ENCODE measurements around the gene DOCK1.

DOCK1 gene

DNA sequence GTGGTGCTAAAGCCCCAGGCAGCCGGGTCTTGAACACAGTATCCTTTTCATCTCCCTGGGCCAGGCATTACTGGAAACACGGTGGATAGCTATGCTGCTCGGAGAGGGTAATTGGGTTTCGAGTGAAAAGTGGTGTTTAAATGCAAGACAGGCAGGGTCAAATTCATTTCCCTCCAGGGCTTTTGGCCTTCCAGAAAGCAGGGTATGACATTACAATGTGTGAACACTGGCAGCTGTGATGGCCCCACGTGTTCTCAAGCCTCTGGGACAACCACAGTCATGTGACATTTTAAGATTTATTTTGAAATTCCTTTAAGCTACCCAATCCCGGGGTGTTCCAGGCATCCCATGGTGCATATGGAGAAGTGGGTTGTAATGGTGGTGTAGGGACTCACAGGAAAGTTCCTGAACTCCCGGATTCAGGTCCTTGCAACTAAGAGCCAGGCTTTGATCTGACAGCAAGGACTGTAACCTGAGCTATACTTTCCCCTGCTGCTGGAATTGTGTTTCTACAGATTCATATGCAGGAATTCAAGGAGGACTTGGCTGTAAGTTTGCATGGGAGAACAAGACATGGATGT is 244.4 kb downstream of the DOCK1 start:
- Histone ChIP-seq H3K4me3 (ENCODE audit: insufficient read depth, low read depth, low read length, poor library complexity, severe bottlenecking) (no peak overlapping the region), H3K4me1 (ENCODE audit: control insufficient read depth, insufficient read depth, low read length, poor library complexity, severe bottlenecking) (no peaks in the 10 kb centered on the region), H3K36me3 (ENCODE audit: control insufficient read depth, insufficient read depth, low read length) (no peaks in the 10 kb centered on the region), H3K27me3 (replicated peaks; ENCODE audit: control insufficient read depth, insufficient read depth, low read length, poor library complexity, severe bottlenecking) (no peaks in the 10 kb centered on the region), H3K9me3 (ENCODE audit: control insufficient read depth, low read length) (no peaks in the 10 kb centered on the region), H3K27ac (ENCODE audit: insufficient read depth, low read length, poor library complexity, severe bottlenecking) (no peak overlapping the region)
- no peak for DNase-seq

DNA sequence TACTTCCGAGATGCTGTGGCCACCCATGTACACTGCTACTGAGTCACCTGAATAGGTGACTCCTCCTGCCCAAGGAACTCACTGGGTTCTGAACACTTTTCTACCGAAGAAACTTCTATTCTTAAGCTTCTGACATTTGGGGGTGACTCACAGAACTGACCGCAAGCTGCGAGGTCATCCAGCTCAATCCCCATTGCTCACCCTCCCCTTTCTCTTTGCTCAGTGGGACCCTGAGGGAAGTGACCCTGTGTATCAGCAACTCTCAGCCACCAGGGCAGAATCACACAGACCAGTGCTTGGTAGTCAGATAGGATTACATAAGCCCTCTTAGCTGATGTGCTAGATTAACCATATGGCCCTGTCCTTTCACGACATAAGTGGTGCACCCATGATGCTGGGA is 244.9 kb downstream of the DOCK1 start:
- DNase-seq = no peak
- Histone ChIP-seq H3K36me3 (ENCODE audit: control insufficient read depth, insufficient read depth, low read length) (no peaks in the 10 kb centered on the region), H3K27me3 (replicated peaks; ENCODE audit: control insufficient read depth, insufficient read depth, low read length, poor library complexity, severe bottlenecking) (no peaks in the 10 kb centered on the region), H3K4me1 (ENCODE audit: control insufficient read depth, insufficient read depth, low read length, poor library complexity, severe bottlenecking) (no peaks in the 10 kb centered on the region), H3K4me3 (ENCODE audit: insufficient read depth, low read depth, low read length, poor library complexity, severe bottlenecking) (no peak overlapping the region), H3K27ac (ENCODE audit: insufficient read depth, low read length, poor library complexity, severe bottlenecking) (no peak overlapping the region), H3K9me3 (ENCODE audit: control insufficient read depth, low read length) (no peaks in the 10 kb centered on the region)

DNA sequence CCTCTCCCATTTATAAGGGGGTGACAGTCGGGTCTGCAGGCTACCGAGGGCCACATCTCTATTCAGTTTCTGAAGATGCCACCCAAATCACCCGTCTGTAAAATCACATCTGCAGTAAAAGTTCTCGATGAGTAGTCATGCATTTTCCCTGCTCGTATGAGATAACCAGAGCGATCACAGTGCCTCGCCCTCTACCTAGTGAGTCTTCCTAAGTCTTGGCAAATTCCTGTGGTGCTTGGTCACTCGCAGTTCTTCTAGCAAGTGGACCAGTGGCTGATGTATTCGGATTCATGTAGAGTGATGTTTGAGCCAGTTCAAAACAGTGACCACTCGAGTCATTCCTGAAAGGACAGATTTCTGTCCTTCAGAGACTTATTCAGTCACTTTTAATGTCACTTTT is 246.3 kb downstream of the DOCK1 start:
- Histone ChIP-seq H3K9me3 (ENCODE audit: control insufficient read depth, low read length) (no peaks in the 10 kb centered on the region), H3K36me3 (ENCODE audit: control insufficient read depth, insufficient read depth, low read length) (no peaks in the 10 kb centered on the region), H3K27me3 (replicated peaks; ENCODE audit: control insufficient read depth, insufficient read depth, low read length, poor library complexity, severe bottlenecking) (no peaks in the 10 kb centered on the region), H3K27ac (ENCODE audit: insufficient read depth, low read length, poor library complexity, severe bottlenecking) (no peak overlapping the region), H3K4me1 (ENCODE audit: control insufficient read depth, insufficient read depth, low read length, poor library complexity, severe bottlenecking) (no peaks in the 10 kb centered on the region), H3K4me3 (ENCODE audit: insufficient read depth, low read depth, low read length, poor library complexity, severe bottlenecking) (no peak overlapping the region)
- no peak for DNase-seq

DNA sequence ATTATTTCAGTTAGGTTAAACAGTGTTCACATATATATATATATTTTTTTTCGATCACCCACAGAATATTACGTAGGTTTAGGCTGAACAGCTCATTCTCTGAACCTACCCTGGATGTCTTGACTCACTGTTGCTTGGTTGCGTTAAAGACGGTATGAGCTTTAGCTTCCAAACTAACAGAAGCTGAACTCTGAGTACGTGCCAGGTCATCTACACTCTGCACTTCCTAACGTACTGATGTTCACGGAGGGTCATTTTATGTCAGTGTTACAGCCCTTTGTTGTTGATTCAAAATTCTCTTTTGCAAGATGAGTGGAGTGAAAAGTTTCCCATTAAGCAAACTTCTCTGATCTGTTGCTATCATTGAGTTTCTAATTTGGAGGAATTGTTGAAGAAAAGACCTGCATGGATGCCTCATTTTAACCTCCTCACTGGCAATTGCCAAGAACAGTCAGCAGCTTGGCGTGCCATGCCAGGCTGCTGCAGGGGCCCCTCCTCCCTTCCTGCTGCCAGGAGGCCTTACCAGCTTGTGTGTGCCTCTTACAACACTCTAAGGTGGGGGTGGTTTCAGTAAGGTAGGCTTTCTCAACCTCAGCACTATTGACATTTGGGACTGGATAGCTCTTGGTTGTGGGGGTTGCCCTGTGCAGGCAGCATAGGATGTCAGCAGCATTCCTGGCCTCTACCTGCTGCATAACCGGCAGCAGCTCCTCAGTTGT is 246.9 kb downstream of the DOCK1 start:
- DNase-seq = no peak
- Histone ChIP-seq H3K27ac (ENCODE audit: insufficient read depth, low read length, poor library complexity, severe bottlenecking) (no peak overlapping the region), H3K4me1 (ENCODE audit: control insufficient read depth, insufficient read depth, low read length, poor library complexity, severe bottlenecking) (no peaks in the 10 kb centered on the region), H3K4me3 (ENCODE audit: insufficient read depth, low read depth, low read length, poor library complexity, severe bottlenecking) (no peak overlapping the region), H3K27me3 (replicated peaks; ENCODE audit: control insufficient read depth, insufficient read depth, low read length, poor library complexity, severe bottlenecking) (no peaks in the 10 kb centered on the region), H3K36me3 (ENCODE audit: control insufficient read depth, insufficient read depth, low read length) (no peaks in the 10 kb centered on the region), H3K9me3 (ENCODE audit: control insufficient read depth, low read length) (no peaks in the 10 kb centered on the region)

DNA sequence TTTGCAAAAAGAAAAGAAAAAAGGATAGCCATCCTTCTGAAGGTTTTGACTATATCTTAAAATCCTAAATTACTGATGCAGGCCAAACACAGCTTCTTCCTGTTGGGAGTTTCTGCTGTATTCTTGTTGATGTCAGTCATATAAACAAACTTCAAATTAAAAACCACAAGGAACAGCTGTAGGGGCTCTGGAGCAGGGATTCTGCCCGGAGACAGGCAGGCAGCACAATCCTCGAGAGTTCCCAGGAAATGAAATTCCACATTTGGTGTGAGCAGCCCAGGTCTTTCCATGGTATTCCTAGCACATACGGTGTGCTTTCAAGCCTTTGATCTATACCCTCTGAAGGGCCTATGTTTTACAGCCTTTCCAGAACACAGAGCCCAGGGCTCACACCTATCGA is 248.0 kb downstream of the DOCK1 start:
- no peaks in the 10 kb centered on the region for H3K27me3 ChIP-seq (replicated peaks; ENCODE audit: control insufficient read depth, insufficient read depth, low read length, poor library complexity, severe bottlenecking)
- no peaks in the 10 kb centered on the region for H3K9me3 ChIP-seq (ENCODE audit: control insufficient read depth, low read length)
- no peaks in the 10 kb centered on the region for H3K36me3 ChIP-seq (ENCODE audit: control insufficient read depth, insufficient read depth, low read length)
- H3K4me3 ChIP-seq (ENCODE audit: insufficient read depth, low read depth, low read length, poor library complexity, severe bottlenecking) = no peak overlapping the region
- H3K27ac ChIP-seq (ENCODE audit: insufficient read depth, low read length, poor library complexity, severe bottlenecking) = no peak overlapping the region
- no peak for DNase-seq
- no peaks in the 10 kb centered on the region for H3K4me1 ChIP-seq (ENCODE audit: control insufficient read depth, insufficient read depth, low read length, poor library complexity, severe bottlenecking)

DNA sequence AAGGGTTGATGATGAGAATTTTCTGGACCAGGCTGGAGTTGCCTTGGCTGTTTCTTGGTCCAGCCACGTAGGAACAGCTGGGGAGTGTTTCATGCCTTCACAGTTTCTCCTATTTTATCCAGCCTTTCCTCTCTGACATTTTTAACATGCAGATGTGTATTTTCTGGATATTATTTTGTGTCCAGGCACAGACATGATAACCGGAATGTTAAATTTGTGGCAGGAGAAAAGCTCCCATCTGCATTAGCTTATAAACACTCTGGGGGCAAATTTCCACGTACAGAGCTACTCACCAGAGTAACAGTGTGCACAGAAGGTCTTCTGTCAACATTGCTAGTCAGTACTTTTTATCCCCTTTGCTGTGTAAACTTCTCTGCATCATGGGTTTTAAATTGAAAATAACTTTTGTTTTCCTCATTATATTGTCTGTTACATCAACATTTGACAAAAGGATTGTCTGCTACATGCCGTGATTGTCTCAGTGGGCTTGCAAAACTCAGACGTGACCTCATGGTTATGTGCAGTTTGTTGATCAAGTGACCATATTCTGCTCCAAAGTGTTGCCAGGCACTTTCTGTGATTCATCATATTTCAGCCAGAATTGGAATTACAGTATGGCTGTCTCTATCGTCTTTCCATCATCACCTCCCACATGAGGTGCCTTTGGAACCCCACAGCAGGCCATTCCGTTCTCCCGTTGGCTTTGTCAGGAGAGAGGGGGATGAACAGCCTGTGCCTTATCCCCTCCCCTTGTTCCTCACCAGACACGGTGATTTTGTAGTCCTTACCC is 249.8 kb downstream of the DOCK1 start:
- Histone ChIP-seq H3K27me3 (replicated peaks; ENCODE audit: control insufficient read depth, insufficient read depth, low read length, poor library complexity, severe bottlenecking) (no peaks in the 10 kb centered on the region), H3K36me3 (ENCODE audit: control insufficient read depth, insufficient read depth, low read length) (no peaks in the 10 kb centered on the region), H3K27ac (ENCODE audit: insufficient read depth, low read length, poor library complexity, severe bottlenecking) (no peak overlapping the region), H3K9me3 (ENCODE audit: control insufficient read depth, low read length) (no peaks in the 10 kb centered on the region), H3K4me1 (ENCODE audit: control insufficient read depth, insufficient read depth, low read length, poor library complexity, severe bottlenecking) (no peaks in the 10 kb centered on the region), H3K4me3 (ENCODE audit: insufficient read depth, low read depth, low read length, poor library complexity, severe bottlenecking) (no peak overlapping the region)
- DNase-seq = no peak

DNA sequence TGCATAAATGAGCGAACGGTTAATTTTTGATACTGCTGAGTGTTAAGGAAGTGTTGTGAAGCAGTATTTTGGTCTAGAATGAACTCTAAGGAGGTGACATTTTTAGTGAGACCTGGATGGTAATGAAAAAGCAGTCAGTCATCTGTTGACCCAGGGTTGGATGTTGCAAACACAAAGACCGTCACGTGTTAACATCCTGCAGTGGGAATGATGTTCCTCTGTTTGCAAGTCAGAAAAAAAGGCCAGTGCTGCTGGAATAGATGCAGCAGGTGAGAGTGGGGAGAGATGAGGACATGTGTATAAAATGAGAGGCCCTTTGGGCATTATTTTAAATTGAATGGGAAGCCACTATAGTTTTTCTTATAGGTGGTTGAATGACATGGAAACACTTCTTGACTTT is 251.9 kb downstream of the DOCK1 start:
- H3K4me1 ChIP-seq (ENCODE audit: control insufficient read depth, insufficient read depth, low read length, poor library complexity, severe bottlenecking) = no peaks in the 10 kb centered on the region
- H3K36me3 ChIP-seq (ENCODE audit: control insufficient read depth, insufficient read depth, low read length) = no peaks in the 10 kb centered on the region
- no peaks in the 10 kb centered on the region for H3K27me3 ChIP-seq (replicated peaks; ENCODE audit: control insufficient read depth, insufficient read depth, low read length, poor library complexity, severe bottlenecking)
- no peak overlapping the region for H3K4me3 ChIP-seq (ENCODE audit: insufficient read depth, low read depth, low read length, poor library complexity, severe bottlenecking)
- H3K9me3 ChIP-seq (ENCODE audit: control insufficient read depth, low read length) = no peaks in the 10 kb centered on the region
- DNase-seq = no peak
- H3K27ac ChIP-seq (ENCODE audit: insufficient read depth, low read length, poor library complexity, severe bottlenecking) = no peak overlapping the region

DNA sequence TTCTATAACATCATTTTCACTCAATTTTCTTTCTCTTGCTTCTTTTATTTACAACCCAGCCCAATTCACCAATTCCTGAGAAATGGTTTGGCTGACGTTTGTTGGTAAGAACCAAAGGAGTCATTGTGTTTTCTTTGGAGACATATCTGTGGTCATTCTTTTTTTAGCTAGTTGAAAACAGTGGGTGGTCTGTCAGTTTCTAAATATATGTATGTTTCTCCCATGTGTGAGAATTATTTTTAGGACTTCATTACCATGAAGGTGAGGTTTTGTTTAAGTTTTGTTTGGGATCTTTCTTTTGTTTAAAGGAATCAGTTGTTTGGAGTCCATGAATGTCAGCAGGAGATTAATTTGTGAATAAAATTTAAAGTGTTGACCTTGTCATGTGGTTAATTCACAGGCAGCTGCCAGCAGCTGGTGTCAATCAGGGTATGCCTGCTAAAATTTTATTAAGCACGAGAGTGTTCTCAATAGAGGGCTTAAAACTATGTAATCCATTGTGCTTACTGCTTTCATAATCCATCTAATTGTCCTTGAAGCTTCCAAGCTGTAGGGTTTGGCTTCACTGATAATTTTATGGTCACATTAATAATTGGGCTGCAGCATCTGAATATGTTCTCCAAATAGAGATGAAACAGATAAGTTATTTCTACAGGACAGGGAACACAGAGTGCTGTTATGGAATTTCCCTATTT is 252.4 kb downstream of the DOCK1 start:
- no peaks in the 10 kb centered on the region for H3K27me3 ChIP-seq (replicated peaks; ENCODE audit: control insufficient read depth, insufficient read depth, low read length, poor library complexity, severe bottlenecking)
- H3K27ac ChIP-seq (ENCODE audit: insufficient read depth, low read length, poor library complexity, severe bottlenecking) = no peak overlapping the region
- no peak for DNase-seq
- no peak overlapping the region for H3K4me3 ChIP-seq (ENCODE audit: insufficient read depth, low read depth, low read length, poor library complexity, severe bottlenecking)
- H3K9me3 ChIP-seq (ENCODE audit: control insufficient read depth, low read length) = no peaks in the 10 kb centered on the region
- H3K36me3 ChIP-seq (ENCODE audit: control insufficient read depth, insufficient read depth, low read length) = no peaks in the 10 kb centered on the region
- H3K4me1 ChIP-seq (ENCODE audit: control insufficient read depth, insufficient read depth, low read length, poor library complexity, severe bottlenecking) = no peaks in the 10 kb centered on the region

DNA sequence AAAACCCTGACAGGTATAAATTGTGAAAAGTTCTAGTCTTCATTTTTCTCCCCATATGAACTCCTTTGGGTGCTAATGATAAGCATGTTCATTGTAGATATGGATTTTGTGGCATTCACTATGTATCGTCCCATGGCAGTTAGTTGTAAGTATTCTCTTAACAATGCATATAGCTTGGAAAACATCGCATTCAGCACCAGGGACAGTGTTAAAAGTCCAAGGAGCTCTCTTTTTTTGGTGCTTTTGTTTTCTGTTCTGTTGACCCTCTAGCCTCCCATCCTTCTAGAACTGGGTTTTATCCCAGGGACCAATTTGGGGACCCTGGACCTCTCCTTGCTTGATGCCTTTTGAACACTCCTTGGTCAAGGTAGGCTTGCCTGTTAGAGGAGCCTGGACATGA is 253.4 kb downstream of the DOCK1 start:
- H3K27ac ChIP-seq (ENCODE audit: insufficient read depth, low read length, poor library complexity, severe bottlenecking) = no peak overlapping the region
- H3K9me3 ChIP-seq (ENCODE audit: control insufficient read depth, low read length) = no peaks in the 10 kb centered on the region
- H3K36me3 ChIP-seq (ENCODE audit: control insufficient read depth, insufficient read depth, low read length) = no peaks in the 10 kb centered on the region
- no peaks in the 10 kb centered on the region for H3K4me1 ChIP-seq (ENCODE audit: control insufficient read depth, insufficient read depth, low read length, poor library complexity, severe bottlenecking)
- no peak for DNase-seq
- H3K4me3 ChIP-seq (ENCODE audit: insufficient read depth, low read depth, low read length, poor library complexity, severe bottlenecking) = no peak overlapping the region
- no peaks in the 10 kb centered on the region for H3K27me3 ChIP-seq (replicated peaks; ENCODE audit: control insufficient read depth, insufficient read depth, low read length, poor library complexity, severe bottlenecking)

All from effector memory CD4-positive, alpha-beta T cell (primary cell).